Measurements from ENCODE around the gene ZSCAN30.
A peak's percentile ranks its signal among the peaks of the same experiment; 100 is the strongest.

ZSCAN30 gene

DNA sequence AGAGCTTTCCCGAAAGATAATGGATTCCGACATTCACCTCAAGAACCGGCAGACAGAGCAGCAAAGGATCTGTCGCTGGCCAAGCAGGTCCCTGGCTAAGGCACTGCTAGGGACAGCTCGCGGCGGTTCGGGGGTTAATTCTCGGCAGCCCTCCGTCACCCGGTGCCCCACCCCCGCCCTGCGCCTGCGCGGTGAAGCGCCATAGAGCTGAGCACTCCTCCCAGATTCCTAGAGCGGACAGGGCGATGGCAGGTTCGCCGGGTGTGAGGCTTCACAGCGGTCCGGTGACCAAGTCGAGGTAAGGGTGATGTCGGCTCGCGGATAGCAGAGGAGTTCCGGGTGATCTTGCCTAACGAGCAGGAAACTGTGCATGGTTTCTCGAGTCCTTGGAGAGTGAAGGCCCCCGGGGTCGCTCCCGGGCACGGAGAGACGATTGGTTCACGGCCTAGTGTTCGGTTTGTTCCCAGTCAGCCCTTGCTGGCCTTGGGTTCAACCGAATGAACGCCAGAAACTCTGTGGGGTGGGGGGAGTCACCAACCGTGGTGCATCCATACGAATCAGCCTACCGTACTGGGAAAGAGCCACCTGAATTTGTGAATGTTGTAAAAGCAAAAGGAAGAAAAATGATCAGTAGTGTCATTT is at the start of gene ZSCAN30:
TSS of gene ZSCAN30 (minus strand) at position 136 of the 642 bp plus-strand sequence. CDS start 25,877 bp downstream, outside the sequence.
- DNase-seq = peak; percentile 78

DNA sequence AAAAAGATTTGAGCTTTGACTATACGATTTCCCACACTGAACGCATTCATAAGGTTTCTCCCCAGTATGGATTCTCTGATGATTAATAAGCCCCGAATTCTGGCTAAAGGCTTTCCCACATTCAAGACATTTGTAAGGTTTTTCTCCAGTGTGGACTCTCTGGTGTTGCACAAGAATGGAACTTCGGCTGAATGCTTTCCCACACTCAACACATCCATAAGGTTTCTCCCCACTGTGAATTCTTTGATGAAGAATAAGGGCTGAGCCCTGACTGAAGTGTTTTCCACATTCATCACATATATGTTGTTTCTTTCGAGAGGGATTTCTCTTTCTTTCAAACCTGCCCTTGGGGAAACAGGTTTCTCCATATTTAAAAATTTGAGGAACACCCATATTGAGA is 47.3 kb upstream of the ZSCAN30 start:
- no peak for DNase-seq

DNA sequence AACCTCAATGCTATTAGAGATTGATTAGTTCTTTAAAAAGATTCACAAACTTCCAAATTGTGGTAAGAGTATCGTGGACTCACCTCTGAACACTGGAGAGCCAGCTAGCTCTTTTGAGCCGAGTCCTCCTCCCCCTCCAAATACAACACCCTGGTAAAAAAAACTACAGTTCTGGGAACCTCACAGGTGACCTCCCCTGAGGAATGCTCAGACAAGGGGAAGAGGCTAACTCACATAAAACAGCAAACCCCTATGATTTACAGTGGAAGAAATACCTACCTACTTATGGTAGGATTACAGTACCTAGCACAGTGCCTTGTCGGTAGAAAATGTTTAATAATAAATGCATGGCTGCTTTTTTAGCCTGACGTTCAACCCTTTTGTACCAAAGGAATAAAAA is 45.8 kb upstream of the ZSCAN30 start:
- no peak for DNase-seq

DNA sequence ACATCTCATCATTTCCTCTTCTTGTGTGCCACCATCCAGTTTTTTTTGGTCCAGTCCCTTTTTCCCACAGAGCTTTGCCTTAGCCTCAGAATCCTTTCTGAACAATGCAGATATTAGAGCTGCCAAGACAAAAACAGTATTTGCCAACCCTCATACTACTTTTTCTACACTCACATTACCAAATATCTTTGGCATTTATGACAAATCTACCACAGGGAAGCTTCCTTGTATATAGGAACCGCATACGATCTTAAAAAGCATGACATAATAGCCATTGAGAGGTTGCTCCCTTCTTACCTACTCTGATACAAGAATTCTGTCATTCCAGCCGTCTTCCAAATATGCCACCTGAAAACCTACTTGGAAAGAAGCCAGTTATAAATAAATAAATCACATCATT is 44.8 kb upstream of the ZSCAN30 start:
- DNase-seq = no peak

DNA sequence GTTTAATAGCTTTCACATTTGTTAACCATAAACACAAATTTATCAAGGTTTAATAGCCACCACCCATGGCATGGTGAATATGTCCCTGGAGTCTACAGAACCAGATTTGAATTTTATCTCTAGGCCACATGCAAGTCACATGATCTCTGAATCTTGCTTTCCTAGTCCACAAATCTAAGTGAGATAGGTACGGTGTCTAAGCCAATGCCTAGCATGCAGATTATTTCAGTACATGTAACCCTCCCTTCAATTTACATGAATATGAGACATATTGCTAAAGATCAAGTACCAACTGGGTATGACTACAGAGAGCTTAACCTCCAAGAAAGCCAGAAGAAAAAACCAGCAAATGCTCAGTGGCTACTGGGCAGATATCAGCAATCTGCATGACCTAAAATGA is 44.2 kb upstream of the ZSCAN30 start:
- no peak for DNase-seq

DNA sequence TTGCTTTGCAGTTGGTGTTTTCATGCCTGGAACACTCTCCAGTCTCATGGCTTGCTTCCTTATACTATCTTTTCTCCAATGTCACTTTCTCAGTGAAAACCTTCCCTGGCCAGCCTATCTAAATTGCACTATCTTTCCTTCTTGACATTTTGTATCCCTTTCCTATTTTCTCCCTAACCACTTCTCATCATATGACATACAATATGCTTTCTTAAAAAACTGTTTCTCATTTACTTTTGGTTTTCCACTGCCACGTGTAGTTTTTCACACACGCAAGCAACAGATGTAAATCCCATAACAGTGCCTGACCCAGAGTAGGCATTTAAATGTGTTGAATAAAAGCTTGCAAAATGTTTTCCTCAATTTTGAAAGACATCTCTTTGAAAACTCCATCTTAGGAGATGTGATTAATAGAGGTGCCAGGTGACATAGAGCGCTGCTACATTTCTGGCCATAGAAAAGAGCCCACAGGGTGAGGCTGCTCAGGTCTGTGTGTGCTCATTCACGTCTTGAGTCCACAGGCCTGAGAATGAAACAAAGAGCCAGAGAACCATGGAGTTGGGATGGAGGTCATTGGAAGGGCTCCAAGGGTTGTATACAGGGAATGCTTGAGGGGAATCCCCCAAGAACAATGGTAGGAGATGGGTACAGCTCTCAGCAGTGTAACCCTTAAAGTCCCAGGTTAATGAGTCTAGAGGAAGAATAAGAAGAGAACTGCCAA is 41.5 kb upstream of the ZSCAN30 start:
- no peak for DNase-seq

DNA sequence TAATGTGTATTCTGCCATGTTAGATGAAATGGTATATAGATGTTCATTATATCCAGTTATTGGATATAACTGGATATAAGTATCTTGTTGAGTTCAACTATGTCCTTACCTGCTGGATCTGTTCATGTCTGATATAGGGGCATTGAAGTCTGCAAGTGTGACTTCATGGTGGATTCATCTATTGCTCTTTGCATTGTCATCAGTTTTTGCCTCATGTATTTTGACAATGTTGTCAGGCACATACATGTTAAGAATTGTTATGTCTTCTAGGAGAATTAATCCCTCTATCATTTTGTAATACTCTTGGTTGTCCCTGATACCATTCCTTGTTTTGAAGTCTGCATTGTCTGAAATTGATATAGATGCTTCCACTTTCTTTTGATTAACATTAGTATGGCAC is 38.8 kb upstream of the ZSCAN30 start:
- DNase-seq = no peak

DNA sequence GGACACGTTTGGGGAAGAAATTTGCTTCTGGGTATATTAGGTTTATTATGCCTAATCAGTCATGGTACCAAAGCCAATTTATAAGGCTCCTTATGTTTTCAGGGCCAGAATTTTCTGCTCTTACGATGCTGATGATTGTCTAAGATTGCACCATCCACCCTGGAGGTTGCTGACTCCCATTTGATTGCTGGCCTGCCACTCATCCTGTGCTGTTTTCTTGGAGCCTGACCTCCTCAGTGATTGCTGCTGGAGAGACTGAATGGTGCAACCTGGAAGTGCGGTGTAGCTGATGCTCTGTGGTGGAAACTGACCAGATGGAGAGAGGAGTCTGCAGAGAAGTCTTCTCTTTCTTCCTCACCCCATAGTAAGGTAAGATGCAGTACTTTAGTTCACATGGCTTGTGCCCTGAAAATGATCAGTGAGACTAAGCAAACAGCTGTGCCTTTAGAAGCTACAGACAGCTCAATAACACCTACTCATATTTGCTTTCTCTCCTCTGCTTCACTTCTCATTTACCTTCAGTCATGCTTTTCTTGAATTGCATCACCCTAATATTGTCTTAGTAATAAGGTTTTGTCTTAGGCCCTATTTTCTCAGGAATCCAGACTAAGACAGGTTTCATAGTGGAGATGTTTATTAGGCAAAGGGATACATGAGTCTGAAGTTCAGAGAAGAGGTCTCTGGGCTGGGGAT is 36.8 kb upstream of the ZSCAN30 start:
- no peak for DNase-seq

DNA sequence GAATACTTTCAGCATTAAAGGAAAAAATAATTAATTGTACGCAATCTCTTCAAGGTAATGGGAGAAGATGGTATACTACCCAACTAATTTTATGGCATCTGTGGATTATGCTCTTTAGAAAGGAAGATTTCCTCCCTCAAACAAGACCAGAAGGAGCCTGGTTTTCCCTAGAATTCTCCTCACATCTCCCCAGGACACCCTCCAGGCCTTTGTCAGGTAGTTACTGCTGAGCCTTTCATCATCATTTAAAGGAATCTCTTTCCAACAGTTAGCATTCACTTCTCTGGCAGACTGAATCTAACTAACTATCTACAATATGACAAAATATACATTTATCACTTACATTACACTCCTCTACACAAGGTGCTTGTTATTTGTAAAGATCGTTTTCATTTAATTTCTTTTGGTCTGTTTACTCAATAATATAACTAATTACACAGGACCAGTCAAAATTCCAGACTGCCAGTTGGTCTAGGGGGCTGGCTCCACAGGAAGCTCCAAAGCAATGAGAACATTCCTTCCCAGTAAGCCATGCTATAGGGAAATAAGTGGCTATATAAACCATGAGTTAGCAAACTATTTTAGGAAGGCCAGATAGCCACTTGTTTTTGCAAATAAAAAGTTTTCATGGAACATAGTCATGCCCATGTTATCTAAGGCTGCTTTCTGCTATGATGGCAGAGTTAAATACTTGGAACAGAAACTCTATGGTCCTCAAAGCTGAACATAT is 35.1 kb upstream of the ZSCAN30 start:
- DNase-seq = no peak

DNA sequence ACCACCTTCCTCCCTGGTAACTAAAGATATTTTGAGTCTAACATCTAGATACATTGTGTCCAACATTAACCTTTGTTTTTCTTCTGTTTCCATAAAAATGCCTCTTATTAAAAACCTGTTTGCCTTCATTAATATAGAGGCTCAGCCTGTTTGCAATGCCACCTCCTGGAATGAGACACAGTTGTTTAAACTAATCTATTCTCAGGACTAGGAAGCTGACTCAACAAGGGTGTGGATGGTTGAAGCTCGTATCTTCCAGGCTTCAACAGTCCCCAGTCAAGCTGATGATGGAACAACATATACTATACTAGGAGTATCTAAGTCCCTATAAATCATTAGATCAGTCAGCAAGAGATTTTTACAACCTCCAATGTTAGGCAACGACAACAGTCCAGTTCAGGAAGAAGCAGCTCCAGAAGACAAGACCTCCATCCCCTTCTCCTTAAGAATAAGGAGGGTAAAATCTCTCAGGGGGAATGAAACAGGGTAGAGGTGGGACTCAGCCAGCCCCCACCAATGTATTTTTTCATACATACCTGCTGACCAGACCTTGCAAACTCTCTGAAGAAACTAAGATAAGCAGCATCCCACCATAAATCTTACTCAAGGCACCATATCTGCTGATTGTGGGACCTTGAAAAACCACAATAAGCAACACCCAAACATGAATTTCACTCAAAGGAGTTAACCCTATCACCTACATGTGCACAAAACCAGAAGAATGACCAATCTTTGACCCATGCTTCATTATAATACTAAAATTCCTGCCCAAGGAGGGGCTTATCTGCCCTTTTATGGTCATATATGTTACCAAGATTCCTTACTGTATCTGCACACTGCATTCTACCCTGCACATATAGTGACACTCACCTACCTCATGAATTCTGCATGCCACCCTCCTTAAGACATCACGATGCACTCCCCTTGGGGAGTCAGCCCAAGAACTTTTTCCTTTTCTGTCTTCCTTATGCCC is 32.7 kb upstream of the ZSCAN30 start:
- no peak for DNase-seq

DNA sequence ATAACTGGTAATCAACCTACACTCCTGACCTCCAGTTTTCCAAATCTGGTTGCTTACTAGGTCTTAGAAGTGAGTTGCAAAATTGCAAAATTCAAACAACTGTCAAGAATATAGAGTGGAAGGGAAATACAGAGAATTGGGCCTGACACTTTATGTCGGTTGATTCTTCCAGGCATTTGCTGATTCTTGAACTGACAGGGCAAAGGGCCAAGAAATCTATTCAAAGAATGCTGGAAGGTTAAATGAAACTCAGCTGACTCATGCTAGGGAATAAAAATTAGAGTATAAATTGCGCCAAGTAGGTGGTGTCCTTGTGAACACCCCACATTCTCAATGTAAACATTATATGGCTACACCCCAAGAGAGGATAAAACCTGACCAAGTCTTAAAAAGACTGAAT is 21.5 kb upstream of the ZSCAN30 start:
- no peak for DNase-seq

DNA sequence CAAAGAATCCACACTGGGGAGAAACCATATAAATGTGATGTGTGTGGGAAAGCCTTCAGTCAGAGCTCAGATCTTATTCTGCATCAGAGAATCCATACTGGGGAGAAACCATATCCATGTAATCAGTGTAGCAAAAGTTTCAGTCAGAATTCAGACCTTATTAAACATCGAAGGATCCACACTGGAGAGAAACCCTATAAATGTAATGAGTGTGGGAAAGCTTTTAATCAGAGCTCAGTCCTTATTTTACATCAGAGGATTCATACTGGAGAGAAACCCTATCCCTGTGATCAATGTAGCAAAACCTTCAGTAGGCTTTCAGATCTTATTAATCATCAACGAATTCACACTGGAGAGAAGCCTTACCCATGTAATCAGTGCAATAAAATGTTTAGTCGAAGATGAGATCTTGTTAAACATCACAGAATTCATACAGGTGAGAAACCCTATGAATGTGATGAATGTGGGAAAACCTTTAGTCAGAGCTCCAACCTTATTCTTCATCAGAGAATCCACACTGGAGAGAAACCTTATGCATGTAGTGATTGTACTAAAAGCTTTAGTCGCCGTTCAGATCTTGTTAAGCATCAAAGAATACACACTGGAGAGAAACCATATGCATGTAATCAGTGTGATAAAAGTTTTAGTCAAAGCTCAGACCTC is 16.7 kb upstream of the ZSCAN30 start:
- DNase-seq = no peak

DNA sequence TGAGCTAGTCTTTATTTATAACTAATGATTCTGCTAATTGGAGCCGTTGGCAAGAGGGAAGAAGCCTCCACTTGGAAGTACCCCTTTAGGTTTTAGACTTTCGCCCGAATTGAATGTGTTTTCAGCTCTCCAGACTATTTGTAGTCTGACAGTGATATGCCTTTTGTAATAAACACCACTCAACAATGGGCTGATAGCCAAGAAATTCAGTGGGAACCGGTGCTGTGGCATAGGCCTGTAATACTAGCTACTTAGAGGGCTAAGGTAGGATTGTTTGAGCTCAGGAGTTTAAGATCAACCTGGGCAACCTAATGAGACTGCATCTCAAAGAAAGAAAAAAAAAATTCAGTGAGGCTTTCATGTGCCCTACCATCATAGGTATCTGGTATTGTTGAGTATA is 13.6 kb upstream of the ZSCAN30 start:
- no peak for DNase-seq

DNA sequence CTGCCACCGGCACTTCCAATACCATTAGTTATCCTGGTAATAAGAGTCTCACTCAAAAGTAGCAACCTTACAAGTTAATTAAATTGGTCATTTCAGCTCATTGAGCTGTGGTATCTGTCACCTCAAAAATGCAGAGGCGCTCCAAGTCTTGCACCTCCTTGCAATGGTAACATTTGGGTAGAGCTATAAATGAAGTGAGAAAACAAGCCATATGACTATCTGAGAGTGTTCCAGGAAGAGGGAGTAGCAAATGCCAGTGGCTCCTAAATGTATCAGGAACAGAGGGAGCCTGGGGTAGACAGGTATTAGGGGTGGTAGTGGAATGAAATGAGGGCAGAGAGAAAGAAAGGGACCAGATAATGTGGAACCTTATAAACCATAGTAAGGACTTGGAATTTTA is 6.0 kb upstream of the ZSCAN30 start:
- DNase-seq = no peak

DNA sequence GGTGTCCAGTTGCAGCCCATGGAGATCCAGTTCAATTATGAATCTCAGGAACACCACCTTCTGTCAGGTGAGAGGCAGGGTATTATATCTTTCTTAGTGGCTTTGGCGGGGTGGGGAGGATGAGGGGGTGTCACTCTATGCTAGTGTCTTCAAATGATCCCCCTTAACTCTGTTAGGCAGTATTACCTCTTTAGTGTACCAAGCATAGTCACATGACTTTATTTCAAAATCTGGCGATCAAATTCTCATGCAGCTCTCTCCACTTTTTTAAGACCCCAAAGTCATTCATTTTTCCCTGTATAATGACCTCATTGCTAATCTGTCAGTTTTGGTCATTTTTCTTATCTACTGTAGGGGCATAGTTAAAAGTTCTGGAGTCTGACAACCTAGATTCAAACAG is 1.1 kb upstream of the ZSCAN30 start:
- no peak for DNase-seq

DNA sequence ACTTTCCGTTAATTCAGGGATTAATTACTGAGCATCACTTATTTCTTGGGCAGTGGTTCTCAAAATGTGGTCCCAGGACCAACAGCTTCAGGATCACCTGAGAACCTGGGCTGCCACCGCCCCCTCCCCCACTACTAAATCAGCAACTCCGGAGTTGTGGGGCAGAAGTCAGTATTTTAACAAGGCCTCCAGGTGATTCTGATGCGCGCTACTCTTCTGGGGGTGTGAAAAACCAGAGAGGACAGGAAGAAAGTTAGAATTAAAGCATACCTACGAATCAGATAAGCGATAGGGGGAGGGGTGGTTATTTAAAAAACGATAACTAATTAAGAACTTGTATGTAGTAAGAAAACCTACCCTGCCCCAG is 319 bp downstream of the ZSCAN30 start:
- DNase-seq = no peak

DNA sequence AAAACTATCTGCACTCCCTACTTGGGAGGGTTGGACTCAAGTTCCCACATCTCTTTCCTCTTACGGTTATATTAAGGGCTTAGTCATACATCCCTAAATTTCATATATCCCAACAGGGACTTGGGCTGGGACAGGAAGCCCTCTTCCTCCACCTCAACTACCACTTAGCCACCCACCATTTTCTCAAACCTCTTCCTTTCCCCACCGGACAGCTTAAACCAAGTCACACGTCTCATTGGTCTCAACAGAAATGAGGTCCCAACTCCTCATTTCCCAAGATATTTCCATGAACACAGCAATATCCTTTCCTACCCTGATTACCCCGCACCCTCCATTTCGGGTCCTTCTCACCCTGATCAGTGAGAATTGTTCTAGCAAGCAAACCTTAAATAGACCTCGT is 736 bp downstream of the ZSCAN30 start:
- no peak for DNase-seq

DNA sequence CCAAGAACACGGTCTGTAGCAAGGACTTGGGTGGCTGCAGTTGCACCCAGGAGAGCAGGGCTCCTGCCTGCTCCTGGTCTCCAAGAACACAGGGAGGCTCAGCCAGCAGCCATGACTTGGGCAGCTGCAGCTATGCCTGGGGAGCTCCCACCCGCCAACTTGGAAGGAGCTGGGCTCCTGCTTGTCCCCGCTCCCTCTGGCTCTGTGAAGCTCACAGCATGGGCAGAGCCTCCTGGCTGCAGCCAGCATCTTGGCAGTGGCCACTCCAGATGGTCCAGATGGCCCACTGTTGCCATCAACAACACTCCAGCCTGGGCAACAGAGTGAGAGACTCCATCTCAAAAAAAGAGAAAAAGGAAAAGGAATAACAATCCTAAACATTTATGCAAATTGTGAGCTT is 5.2 kb downstream of the ZSCAN30 start:
- no peak for DNase-seq

DNA sequence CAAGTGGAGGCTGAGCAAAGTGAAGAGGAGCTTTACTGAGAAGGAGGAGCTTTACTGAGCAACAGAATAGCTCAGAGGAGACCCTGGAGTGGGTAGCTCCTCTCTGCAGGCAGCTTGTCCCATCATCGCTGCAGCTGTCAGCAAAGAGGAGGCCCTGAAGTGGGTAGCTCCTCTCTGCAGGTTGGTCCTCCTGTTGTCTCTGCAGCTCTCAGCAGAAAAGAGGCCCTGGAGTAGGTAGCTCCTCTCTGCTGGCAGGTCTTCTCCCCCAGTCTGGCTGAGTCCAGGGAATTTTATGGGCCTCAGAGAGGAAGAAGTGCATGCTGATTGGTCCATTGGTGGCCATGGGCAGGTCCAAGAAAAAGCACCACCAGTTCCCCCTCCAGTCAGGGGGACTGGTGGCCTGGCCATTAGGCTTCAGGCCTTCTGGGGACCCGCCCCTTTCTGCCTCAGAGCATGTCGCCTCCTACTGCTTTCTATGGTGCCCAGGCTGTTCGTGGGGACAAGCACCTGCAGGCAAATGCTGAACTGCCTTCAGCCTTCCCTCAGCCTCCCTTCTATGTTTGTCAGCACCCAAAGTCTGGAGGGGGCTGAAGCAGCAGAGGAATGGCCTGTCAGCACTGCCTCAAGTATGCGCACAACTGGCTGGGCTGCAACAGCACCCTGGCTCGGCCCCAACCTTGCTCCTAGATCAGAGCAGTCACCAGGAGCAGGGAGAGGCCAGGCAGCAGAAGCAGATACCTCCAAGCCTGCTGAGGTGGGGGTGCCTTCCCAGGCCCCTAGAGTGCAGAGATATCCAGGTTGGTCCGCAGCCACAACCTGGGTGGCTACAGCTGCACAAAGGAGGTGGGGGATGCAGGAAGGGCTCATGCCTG is 5.9 kb downstream of the ZSCAN30 start:
- DNase-seq = no peak

DNA sequence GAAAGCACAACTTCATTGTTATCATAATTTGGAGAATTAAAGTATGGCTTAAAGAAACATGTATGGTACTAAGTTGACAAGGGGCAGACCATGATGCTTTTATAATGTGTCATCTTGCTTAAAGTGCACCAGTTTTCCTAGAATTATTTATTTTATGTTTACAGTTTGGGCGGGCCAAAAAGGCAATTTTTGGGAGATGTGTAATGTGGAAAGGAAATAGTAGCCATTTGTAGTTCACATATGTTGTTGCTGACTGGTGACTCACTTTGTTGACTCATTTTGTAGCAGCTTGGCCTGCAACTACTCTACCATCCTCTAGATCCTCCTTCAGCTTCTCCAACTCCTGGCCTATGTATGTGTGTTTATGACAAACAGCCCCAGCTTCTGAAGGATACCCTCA is 7.7 kb downstream of the ZSCAN30 start:
- DNase-seq = no peak

DNA sequence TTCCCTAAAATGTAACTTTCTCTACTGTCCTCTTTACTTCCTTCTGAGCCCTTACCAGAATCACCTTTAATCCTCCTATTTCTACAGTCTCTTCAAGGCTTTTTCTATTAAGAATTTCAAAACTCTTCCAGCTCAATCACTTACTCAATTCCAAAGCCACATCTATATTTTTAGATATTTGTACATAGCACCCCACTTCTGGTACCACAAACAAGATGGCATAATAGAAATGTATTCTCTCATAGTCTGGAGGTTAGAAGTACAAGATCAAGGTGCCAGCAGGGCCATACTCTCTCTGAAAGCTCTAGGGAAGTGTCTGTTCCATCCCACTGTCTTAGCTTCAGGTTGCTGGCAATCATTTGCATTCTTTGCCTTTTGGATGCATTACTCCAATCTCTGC is 11.1 kb downstream of the ZSCAN30 start:
- DNase-seq = no peak

Data from NCI-H1417 treated with DMSO at 0.1 percent for 48 hours (cell line).